ENCODE results near the gene SLC47A1. TPM values are rescaled to one million over a fixed set of nuclear protein-coding genes. Genes with fewer than 3 reads are reported as not detected.

SLC47A1 gene
- total and polyA plus RNA-seq, 8 donors, result 0.25 to 1.3 (median 0.81) TPM; not detected in 2

- no peaks in the 10 kb centered on the region for H3K36me3 ChIP-seq
- no peak overlapping the region for H3K4me3 ChIP-seq
- H3K4me1 ChIP-seq, result peaks cover 0 to 3% (median 0%) of the 10 kb centered on the region in 4 donors
- 89 to 92% (median 92%) methylated on average over 4 of the region's 4 CpGs for WGBS, 5 donors
- no peak for DNase-seq
- no peaks in the 10 kb centered on the region for H3K27me3 ChIP-seq
- peaks cover 9 to 29% (median 26%) of the 10 kb centered on the region in 4 donors for H3K9me3 ChIP-seq
- TF ChIP-seq POLR2A (IDR thresholded peaks at IDR 0.05) (no peak), POLR2AphosphoS5 (IDR thresholded peaks at IDR 0.05) (no peak), EP300 (IDR thresholded peaks at IDR 0.05) (no peak), CTCF (IDR thresholded peaks at IDR 0.05) (no peak)
- intact Hi-C loops (cut with DNase I; ENCODE audit: low total_unique reads), result no loop called here
- no peak overlapping the region for H3K27ac ChIP-seq
These were observed 81.2 kb downstream of the SLC47A1 start for GRCh38 chr17:19614900-19615299.

- peaks cover 12 to 55% (median 41%) of the 10 kb centered on the region in 4 donors for H3K9me3 ChIP-seq
- DNase-seq, result no peak
- no peak for TF ChIP-seq POLR2A (IDR thresholded peaks at IDR 0.05)
- no peak for TF ChIP-seq CTCF (IDR thresholded peaks at IDR 0.05)
- TF ChIP-seq POLR2AphosphoS5 (IDR thresholded peaks at IDR 0.05), result no peak
- TF ChIP-seq EP300 (IDR thresholded peaks at IDR 0.05), result no peak
- peaks cover 0 to 3% (median 0%) of the 10 kb centered on the region in 4 donors for H3K4me1 ChIP-seq
- H3K27ac ChIP-seq, result no peak overlapping the region
- no peaks in the 10 kb centered on the region for H3K36me3 ChIP-seq
- 90 to 96% (median 93%) methylated on average over 3 of the region's 3 CpGs for WGBS, 5 donors
- intact Hi-C loops (cut with DNase I; ENCODE audit: low total_unique reads), result no loop called here
- no peak overlapping the region for H3K4me3 ChIP-seq
- no peaks in the 10 kb centered on the region for H3K27me3 ChIP-seq
These were observed 84.4 kb downstream of the SLC47A1 start for GRCh38 chr17:19618015-19618414.

- no peak for DNase-seq
- no peak for TF ChIP-seq CTCF (IDR thresholded peaks at IDR 0.05)
- intact Hi-C loops (cut with DNase I; ENCODE audit: low total_unique reads), result no loop called here
- peaks cover 12 to 55% (median 41%) of the 10 kb centered on the region in 4 donors for H3K9me3 ChIP-seq
- 52 to 76% (median 70%) methylated on average over 2 of the region's 2 CpGs for WGBS, 5 donors
- no peaks in the 10 kb centered on the region for H3K36me3 ChIP-seq
- no peaks in the 10 kb centered on the region for H3K4me1 ChIP-seq
- no peak overlapping the region for H3K4me3 ChIP-seq
- H3K27me3 ChIP-seq, result no peaks in the 10 kb centered on the region
- H3K27ac ChIP-seq, result no peak overlapping the region
These were observed 86.2 kb downstream of the SLC47A1 start for GRCh38 chr17:19619705-19620325.

DNA sequence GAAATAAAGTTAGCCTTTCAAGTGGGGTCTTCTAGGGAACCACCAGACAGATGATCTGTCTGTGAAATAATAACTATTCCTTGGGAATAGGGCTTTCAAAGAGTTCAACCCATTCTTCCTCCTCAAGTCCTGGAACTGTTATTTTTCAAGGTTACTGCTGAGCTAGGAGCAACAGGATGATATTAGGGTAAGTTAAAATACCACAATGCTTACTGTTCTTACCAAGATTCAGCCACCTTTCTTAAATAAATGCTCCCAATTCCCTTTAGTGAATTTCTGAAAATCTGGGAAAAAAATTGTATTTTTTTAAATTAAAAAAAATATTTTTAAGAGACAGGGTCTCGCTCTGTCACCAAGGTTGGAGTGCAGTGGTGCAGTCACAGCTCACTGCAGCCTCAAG lies 88.0 kb downstream of the SLC47A1 start:
- no peak overlapping the region for H3K27ac ChIP-seq
- DNase-seq, result no peak
- WGBS, 5 donors, result 85 to 100% (median 94%) methylated on average over 1 of the region's 1 CpG
- no peak overlapping the region for H3K4me3 ChIP-seq
- H3K36me3 ChIP-seq, result no peaks in the 10 kb centered on the region
- intact Hi-C loops (cut with DNase I; ENCODE audit: low total_unique reads), result no loop called here
- TF ChIP-seq CTCF (IDR thresholded peaks at IDR 0.05) (no peak), POLR2AphosphoS5 (IDR thresholded peaks at IDR 0.05) (no peak)
- no peaks in the 10 kb centered on the region for H3K27me3 ChIP-seq
- peaks cover 12 to 55% (median 41%) of the 10 kb centered on the region in 4 donors for H3K9me3 ChIP-seq
- H3K4me1 ChIP-seq, result no peaks in the 10 kb centered on the region

All from stomach (tissue), 9 donors.